GM21381 (cell line): ENCODE results near the gene WNK4.
"Not testable (repeated sequence)": the region's sequence is repeated elsewhere in the genome, so short reads cannot be mapped to it uniquely, and the experiment has no call there.

ENCODE experiments used
- ATAC-seq: cut with Tn5 transposase; IDR thresholded peaks from one replicate; pipeline ENCODE4 v1.9.1; 2021; ENCODE audit warnings: mild to moderate bottlenecking, moderate library complexity; ENCODE audit not compliant: unreplicated experiment

Gene WNK4

GRCh38 chr17:42779936-42780850 lies at the start of gene WNK4:
Gene WNK4 (plus strand): TSS chr17:42780610. CDS start chr17:42780699, 89 bp downstream.
- ATAC-seq, result no peak

DNA sequence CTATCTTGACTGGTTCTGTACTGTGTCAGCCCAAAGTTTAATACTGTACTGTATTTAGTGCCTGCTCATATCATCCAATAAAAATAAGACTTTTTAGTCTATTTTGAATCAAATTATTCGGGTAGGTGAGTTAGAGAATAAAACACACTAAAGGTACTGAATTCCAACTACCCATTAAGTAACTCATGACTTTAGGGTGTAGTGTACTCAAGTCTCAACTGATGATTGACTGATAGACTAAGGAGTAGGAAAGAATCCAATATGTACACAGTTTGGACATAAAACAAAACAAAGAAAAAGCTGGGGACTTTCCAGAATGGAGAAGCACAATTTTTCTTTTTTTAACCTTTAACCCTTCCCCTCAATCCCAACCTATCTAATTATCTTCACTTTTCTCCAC lies 39.7 kb upstream of the WNK4 start:
- ATAC-seq, result no peak

DNA sequence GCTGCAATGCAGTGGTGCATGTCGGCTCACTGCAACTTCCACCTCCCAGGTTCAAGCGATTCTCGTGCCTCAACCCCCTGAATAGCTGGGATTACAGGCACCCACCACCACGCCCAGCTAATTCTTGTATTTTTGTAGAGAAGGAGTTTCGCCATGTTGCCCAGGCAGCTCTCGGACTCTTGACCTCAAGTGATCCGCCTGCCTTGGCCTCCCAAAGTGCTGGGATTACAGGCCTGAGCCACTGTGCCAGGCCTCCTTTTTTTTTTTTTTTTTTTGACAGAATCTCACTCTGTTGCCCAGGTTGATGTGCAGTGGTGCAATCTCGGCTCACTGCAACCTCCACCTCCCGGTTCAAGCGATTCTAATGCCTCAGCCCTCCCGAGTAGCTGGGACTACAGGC lies 37.5 kb upstream of the WNK4 start:
- not testable (repeated sequence) for ATAC-seq

DNA sequence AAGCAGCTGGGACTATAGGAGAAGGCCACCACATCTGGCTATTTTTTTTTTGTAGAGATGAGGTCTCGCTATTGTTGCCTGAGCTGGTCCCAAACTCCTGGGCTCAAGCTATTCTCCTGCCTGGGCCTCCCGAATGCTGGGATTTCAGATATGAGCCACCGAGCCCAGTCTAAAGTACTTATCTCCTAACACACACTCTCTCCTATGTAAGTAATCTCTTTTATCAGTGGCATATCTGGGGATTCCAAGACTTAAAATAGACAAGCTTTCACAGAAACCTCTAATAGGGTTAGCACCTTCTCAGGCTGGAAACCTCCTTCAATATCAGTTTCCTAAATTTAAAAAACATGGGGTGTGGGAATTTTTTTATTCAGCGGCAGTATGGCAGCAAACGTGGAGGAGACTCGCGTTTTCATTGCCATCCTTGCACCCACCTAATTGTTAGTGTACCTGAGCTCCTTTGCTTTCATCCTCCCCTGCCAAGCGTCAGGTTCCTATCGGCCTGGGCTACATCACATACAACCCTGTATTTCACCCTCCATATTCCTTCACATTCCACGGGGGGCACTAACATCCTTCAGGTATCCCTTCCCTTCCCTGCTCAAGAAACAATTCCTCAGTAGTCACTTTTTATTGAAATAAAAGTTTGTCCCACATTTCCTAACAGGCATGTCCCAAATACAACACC lies 36.7 kb upstream of the WNK4 start:
- no peak for ATAC-seq

- peak; percentile 39 for ATAC-seq
Observed at GRCh38 chr17:42744283-42744805, 36.1 kb upstream of the WNK4 start.

GRCh38 chr17:42744806-42745617 lies 35.4 kb upstream of the WNK4 start, which contains the start of gene EZH1:
Gene EZH1 (minus strand): TSS chr17:42745040. CDS start chr17:42728941, 16,099 bp downstream.
- ATAC-seq, result peak; percentile 78

GRCh38 chr17:42748202-42748907 lies 32.1 kb upstream of the WNK4 start:
- ATAC-seq, result no peak

GRCh38 chr17:42748908-42749798 lies 31.3 kb upstream of the WNK4 start:
- no peak for ATAC-seq

DNA sequence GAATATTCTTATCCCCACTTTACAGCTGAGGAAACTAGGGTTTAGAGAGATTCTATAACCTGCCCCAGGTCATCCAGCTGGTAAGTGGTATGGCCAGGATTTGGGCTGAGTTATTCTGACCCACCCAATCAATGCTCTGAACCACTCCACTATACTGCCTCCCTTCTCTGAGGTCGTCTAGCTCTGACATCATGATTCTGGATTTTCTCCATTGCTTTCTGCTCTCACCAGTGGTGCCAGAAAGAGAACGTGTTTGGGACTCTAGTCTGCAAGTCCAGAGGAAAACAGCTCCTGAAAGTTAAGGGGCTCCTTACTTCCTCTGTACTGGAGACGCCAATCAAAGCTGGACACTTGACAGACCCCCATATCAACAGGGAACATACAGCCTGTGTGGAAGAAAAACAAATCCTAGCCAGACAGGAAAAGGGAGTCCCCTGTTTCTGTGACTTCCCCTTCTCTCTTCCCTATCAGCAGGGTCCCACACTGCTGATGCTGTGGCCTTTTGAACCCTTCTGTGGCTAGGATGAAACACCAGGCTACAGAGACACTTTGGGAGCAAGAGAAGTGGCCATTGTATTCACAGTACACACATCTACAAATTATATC lies 29.6 kb upstream of the WNK4 start:
- no peak for ATAC-seq

GRCh38 chr17:42751628-42752027 lies 28.8 kb upstream of the WNK4 start:
- ATAC-seq, result no peak

DNA sequence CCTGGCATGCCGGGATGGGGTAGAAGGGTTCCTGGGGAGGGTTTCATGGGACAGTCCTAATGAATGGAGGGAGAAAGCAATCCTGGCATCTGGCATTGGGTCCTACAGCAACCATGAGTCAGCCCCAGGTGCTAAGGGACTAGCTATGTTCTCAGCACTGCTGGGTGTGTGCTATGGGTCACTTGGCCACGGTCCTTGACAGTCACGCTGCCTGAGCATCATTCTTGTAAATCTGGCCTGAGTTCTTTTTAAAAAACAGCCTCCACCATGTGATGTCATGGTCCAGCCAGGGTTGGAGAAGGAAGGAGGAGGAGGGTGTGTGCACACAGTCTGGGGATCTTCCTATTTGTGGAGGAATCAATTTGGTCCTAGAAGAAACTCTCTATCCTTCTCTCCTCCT lies 25.6 kb upstream of the WNK4 start:
- no peak for ATAC-seq

GRCh38 chr17:42759982-42760651 lies 20.3 kb upstream of the WNK4 start:
- no peak for ATAC-seq

DNA sequence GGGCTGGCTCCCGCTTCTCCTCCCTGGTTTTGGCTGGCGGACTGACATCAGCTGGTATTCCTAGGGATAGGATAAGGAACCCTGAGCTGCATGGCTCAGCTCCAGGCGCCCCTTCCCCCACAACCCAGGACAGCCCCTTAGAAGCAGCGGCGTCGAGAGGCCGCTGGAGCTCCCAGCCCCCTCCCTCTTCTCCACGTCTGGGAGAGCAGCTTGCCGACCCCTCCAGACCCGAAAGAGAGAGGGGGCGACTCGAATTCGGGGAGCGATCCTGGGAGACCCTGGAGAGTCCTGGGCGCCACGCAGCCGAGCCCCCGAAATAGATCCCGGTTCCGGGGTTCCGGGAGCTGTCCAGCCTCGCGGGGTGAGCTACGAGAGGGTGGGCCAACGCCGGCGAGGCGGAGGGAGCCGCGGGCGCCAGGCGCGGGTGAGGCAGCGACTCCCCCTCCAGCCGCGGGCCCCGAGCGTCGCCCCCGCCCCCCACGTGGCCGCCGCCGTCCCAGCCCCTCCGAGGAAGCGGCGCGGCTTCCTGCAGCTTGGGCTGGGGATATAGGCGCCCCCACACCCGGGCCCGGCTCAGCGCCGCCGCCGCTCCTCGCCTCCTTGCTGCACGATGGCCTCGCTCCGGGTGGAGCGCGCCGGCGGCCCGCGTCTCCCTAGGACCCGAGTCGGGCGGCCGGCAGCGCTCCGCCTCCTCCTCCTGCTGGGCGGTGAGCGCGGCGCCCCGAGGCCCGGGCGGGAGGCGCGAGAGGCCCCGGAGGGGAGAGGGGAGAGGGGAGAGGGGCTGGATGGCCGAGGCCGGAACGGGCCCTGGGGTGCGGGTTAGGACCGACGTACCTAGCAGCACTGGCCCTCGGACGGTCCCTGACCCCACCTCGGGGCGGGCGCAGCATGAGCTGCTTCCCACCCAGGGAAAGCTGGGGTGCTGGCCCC lies 19.5 kb upstream of the WNK4 start, which contains the start of gene RAMP2:
Gene RAMP2 (plus strand): TSS at position 576 of the 930 bp plus-strand sequence. CDS start 35 bp downstream, at position 611.
- ATAC-seq, result no peak

- no peak for ATAC-seq
Observed at GRCh38 chr17:42761638-42762037, 18.8 kb upstream of the WNK4 start.

DNA sequence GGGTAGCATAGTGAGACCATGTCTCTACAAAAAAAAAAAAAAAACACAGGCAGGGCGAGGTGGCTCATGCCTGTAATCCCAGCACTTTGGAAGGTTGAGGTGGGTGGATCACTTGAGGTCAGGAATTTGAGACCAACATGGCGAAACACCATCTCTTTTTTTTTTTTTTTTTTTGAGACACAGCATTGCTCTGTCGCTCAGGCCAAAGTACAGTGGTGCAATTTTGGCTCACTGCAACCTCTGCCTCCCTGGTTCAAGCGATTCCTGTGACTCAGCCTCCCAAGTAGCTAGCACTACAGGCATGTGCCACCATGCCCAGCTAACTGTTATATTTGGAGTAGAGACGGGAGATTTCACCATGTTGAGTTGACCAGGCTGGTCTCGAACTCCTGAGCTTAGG lies 14.3 kb upstream of the WNK4 start:
- ATAC-seq, result no peak

DNA sequence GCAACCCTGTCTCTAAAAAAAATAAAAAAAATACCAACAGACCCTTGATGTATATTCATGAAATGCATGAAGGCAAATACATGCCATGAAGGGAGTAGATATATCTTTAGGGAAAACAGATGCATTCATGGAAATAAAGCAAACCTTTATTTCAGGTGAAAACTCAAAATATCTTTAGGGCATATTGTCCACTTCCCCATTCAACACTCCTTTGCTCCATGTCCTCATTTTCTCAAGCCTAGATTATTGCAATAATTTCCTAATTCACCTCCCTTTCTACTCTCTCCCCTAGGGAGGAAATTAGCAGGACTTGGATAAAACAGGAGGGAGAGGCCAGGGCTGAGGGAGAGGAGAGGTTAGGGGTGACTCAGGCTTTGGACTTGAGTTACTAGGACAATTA lies 12.9 kb upstream of the WNK4 start:
- no peak for ATAC-seq

GRCh38 chr17:42768006-42768405 lies 12.4 kb upstream of the WNK4 start:
- ATAC-seq, result not testable (repeated sequence)
